ENCODE data around the gene SLC25A36.

DNA sequence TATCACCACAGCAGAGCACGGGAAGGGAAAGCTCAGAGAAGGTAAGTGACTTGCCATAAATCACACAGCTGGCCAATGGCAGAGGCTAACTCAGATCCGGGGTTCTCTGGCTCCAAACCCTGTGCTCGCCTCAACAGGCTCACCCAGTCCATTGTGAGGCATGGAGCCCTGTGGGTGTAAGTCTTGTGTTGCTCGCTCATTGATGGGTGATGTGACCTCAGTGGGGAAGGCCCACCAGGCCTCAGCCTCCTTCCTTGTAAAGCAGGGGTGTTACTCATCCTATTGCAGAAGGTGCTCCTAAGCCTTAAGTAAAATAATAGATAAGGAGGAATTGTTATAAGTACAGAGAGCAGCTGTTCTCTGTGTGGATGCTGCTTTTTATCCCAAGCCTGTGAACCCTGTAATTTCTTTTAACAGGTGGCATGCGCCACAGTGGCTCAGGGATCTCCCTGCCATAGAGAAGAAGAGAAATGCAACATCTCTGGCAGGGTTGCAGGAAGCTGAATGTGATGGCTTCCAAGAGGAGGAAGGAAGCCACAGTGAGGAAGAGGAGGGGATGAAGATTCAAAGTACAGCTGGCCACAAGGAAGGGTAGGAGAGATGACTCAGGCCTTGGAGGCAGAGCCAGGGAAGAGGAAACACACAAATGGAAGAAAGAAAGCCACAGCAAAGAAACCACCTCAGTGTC lies 78.7 kb downstream of the SLC25A36 start:
- TF ChIP-seq, protein P1, sequence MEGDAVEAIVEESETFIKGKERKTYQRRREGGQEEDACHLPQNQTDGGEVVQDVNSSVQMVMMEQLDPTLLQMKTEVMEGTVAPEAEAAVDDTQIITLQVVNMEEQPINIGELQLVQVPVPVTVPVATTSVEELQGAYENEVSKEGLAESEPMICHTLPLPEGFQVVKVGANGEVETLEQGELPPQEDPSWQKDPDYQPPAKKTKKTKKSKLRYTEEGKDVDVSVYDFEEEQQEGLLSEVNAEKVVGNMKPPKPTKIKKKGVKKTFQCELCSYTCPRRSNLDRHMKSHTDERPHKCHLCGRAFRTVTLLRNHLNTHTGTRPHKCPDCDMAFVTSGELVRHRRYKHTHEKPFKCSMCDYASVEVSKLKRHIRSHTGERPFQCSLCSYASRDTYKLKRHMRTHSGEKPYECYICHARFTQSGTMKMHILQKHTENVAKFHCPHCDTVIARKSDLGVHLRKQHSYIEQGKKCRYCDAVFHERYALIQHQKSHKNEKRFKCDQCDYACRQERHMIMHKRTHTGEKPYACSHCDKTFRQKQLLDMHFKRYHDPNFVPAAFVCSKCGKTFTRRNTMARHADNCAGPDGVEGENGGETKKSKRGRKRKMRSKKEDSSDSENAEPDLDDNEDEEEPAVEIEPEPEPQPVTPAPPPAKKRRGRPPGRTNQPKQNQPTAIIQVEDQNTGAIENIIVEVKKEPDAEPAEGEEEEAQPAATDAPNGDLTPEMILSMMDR (IDR thresholded peaks at IDR 0.05; ENCODE audit: poor library complexity) = no peak
- no peak for TF ChIP-seq EZH2 (IDR thresholded peaks at IDR 0.05; ENCODE audit: borderline replicate concordance)
